Neural progenitor cell (in vitro differentiated cells): ENCODE data around the gene LRRC75A.

Experiments
- CTCF ChIP-seq: fragments of 200-600 bp; sonication (generic); IDR thresholded peaks from 2 replicates; pipeline ENCODE4 v1.5.1; 2017; ENCODE audit warnings: antibody characterized with exemption, mild to moderate bottlenecking
- EZH2phosphoT487 ChIP-seq: fragments of 200-600 bp; sonication (generic); IDR thresholded peaks from 2 replicates; pipeline ENCODE4 v1.6.1; 2017; ENCODE audit warnings: antibody characterized with exemption

GRCh38 chr17:16449121-16449570 is 42.8 kb downstream of the LRRC75A start:
- TF ChIP-seq CTCF (no peak), EZH2phosphoT487 (no peak)
